NAMALWA (cell line): Measurements from ENCODE around the gene TAMALIN.
"Not testable (repeated sequence)": the region's sequence is repeated elsewhere in the genome, so short reads cannot be mapped to it uniquely, and the experiment has no call there.

ENCODE experiments used
- DNase-seq: peaks from one replicate; pipeline ENCODE4 v3.0.0-alpha.2; 2015; ENCODE audit warnings: low spot score

The TAMALIN gene

DNA sequence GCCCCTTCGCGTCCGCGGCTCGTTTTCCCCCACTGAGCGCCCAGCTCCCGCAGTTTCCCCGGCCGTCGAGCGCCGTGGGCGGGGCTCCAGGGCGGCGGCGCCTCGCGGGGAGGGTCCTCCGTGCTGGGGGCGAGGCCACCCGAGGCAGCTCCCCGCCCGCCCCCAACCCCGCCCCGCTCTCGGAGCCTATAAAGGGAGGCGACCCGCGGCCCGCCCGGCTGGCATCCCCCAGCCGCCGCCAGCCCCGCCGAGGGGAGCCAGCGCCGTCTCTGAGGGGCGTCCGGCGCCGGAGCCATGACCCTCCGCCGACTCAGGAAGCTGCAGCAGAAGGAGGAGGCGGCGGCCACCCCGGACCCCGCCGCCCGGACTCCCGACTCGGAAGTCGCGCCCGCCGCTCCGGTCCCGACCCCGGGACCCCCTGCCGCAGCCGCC, at the start of gene TAMALIN:
Gene TAMALIN, plus strand, starts transcription at position 221 of the 432 bp plus-strand sequence. Its CDS starts 74 bp downstream, at position 295.
- DNase-seq, result no peak

DNA sequence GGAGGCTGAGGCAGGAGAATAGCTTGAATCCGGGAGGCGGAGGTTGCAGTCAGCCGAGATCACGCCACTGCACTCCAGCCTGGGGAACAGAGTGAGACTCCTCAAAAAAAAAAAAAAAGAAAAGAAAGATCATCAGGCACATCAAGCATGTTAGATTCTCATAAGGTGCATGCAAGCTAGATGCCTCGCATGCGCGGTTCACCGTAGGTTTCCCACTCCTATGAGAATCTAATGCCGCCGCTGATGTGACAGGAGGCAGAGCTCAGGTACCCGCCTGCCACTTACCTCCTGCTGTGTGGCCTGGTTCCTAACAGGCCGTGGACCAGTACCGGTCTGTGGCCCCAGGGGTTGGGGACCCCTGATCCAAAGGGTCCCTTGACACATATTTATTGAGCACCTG, 48.2 kb upstream of the TAMALIN start:
- DNase-seq, result no peak

DNA sequence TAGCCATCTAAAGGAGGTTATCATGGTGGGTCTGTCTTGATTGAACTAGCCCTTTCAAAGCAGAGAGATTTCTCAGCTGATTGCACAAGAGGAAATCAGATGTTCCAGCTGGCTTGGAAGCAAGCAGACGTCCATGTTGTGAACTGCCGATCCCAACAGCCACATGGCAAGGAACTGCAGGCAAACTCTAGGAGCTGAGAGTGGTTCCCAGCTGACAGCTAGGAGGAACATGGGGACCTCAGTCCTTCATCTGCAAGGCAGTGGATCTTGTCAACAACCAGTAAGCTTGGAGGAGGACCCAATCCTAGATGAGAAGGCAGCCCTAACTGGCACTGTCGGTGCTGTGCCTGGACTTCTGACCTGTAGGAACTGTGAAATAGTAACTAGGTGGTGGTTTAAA, 47.5 kb upstream of the TAMALIN start:
- DNase-seq, result no peak

DNA sequence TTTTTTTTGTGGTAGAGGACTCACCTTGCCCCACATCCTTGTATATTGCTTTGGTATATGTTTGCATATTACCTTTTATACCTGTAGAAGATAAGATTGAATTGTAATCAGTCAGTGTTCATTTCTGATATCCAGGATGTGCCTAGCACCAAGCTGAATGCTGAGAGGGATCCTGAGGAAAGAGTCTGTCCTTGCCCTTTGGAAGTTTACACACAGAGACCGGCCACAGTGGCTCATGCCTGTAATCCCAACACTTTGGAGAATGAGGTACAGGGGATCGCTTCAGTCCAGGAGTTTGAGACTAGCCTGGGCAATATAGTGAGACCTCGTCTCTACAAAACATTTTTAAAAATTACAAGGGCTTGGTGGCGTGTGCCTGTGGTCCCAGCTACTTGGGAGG, 46.8 kb upstream of the TAMALIN start:
- no peak for DNase-seq

DNA sequence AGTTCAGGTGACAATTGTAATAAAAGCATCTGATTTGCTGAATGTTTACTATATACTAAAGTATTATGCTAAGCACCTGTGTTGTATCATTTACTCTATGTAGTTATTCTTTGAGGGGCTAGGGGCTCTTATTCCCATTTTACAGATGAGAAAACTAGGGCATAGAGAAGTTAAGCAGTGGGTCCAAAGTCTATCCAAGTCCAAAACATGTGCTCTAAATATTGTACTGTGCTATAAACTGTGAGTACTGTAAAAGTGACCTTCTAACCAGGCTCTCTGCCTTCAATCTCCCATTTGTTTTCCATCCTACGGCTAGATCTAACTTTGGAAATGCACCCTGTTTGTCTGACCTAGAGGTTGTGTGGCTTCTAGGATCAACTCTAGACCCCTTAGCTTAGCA, 46.3 kb upstream of the TAMALIN start:
- DNase-seq, result no peak

DNA sequence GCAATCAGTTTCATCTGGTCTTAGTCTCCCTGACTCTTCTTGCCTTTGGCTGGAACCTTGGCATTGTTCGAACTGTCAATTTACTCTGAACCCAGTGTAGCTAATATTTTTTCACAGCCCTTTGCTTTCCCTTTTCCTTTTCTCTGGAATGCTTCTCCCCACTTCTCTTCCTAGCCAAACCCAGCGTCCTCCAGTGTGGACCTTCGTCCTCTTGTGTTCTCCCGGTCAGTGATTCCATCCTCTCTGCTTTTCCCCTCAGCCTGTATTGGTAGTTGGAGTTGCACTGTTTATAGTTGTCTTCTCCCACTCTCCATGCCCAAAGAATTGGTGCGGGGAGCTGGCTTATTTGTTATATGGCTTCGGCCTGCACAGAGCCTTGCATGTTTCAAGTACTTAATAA, 45.9 kb upstream of the TAMALIN start:
- DNase-seq, result no peak

DNA sequence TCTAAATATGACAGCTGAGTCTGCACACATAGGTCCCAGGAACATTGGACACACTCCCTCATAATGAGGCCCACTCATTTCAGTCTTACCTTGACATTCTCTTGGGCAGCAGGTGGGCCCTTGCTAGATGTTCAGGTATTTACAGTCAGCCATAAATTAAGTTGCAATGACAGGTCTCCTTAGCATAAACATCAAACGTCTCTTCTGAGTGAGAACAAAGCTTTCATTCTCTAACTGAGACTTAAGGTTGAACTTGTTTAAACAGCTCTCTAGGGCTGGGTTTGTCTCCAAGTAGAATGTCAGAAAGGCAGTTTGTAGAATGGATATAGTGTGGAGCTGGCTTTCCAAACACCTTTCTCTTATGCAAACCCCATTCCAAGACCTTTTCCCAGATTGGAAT, 44.9 kb upstream of the TAMALIN start:
- DNase-seq, result no peak

DNA sequence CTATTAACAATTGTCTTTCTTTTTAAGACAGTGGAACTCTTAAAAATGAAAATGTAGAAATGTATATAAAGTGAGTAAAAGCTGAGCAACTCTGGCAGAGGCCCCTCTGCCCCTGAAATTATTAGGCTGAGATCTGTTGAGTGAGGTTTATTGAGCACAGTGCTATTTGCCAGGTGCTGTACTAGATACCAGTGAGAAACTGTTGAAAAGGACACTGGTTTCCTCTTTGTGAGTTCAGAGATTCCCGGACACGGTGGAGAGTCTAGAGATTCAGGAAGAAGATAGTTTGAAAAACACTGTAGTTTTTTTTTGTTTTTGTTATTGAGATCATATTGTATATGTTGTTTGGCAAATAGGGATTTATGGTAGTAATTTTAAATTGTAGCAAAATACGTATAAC, 44.0 kb upstream of the TAMALIN start:
- DNase-seq, result no peak

DNA sequence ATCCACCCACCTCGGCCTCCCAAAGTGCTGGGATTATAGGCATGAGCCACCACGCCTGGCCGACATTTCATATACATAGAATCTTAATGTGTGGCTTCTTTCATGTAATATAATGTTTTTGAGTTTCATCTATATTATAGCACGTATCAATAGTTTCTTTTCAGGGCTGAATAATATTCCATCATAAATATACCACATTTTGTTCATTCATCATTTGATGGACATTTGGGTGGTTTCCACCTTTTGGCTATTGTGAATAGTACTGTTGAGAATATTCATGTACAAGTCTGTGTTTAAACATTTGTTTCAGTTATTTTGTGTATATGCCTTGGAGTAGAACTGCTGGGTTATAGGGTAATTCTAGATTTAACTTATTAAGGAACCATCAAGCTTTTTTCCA, 43.3 kb upstream of the TAMALIN start:
- no peak for DNase-seq

DNA sequence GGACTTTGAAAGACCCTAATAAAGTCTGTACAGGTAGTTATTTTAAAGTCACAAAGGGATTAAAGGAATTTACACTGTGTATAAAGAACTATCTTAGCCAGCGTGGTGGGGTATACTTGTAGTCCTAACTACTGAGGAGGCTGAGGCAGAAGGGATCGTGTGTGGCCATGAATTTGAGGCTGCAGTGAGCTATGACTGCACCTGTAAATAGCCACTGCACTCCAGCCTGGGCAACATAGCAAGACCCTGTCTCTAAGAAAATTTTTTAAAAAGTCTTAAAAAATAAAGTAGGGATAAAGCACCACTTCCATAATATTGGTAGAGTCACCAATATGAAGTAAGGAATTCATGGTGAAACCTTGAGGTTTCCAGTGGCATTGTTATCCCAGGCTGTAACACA, 37.1 kb upstream of the TAMALIN start:
- no peak for DNase-seq

DNA sequence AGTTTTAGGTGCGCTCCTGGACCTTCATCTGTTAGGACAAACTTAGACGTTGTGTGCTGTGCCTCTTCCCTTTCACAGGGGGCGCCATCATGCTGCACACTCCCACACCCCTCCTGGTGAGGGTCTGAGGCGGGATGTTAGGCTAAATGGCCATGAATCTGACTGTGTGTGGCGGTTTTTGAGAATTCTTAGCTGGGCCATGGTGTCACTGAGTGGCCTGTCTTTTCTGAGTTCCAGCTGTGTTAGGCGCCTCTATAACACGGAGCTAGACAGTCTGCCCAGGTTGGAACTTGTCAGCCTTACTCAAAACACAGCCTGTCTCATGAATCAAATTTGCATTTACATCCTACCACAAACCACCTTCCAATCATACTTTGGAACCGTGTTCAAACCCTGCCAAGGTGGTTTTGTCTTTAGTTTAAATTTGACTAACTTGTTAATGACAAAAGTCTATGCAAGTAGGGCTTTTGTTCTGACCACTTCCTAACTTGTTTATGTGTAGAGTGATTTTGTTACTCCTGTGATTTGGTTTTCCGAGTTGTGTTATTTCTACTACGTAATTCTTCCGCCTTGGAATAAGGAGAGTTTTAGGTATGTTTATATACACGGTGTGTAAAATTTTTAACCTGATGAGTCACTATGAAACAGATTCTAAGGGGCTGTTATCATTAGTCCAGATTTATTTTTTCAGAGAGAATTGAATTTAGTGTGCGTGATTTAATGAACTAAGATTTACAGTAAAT, 35.7 kb upstream of the TAMALIN start:
- peak; percentile 67 for DNase-seq

DNA sequence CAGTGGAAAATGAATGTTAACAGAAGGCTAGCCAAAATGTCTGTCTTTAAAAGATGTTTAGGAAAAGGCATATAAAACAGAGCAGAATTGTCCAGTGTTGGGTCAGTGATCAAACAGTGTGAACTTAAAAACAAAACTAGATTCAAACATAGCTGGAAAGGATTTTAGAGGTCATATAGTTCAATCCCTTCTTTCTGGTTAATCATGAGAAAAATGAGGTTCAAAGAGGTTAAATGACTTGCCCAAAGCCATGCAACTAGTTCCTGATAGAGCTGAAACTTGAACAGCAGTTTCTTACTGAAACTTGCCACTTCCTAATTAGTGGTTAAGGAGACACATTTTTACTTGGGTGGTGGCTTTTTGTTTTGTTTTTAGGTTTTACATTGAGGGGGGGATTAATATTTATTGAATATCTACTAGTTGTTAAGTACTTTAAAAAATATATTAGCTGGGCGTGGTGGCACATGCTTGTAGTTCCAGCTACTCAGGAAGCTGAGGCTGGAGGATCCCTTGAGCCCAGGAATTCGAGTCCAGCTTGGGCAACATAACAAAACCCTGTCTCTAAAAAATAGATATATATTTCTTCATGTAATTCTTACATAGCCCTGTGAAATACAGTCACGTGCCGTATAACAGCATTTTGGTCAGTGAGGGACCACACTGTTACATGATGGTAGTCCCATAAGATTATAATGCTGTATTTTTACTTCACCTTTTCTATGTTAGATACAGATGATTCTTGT, 34.9 kb upstream of the TAMALIN start:
- DNase-seq, result peak; percentile 23

DNA sequence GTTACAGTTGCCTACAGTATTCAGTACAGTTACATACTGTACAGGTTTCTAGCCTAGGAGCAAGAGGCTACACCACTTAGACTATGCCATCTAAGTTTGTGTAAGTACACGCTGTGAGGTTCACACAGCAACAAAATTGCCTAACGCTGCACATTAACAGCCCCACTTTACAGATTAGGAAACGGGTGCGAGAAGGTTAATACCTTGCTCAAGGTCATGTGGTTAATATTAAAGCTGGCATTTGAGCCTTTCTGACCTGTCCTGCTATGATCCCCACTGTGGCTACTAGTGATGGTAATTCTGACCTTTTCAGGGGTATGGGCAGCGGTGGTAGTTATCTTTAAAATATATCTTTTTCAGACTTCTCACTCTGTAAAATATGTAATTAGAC, 34.3 kb upstream of the TAMALIN start:
- no peak for DNase-seq

DNA sequence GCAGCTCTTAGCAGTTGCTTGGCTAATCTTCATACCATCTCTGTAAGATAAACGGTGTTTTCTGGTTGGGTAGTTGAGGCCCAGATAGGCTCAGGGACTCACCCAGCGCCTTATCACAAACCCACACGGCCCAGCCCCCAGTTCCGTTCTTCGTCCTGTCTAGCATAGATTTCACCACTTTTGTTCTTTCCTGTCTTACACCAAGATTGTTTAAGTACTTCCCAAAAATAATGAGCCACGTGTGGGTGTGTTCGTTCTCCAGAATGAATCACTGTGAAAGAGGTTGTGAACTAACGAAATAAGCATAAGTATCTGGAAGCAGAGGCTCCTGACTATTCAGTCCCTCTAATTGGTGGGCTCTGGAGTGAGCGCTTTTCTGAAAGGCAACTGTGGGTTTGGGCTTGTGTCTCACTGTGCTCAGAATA, 33.9 kb upstream of the TAMALIN start:
- DNase-seq, result no peak

DNA sequence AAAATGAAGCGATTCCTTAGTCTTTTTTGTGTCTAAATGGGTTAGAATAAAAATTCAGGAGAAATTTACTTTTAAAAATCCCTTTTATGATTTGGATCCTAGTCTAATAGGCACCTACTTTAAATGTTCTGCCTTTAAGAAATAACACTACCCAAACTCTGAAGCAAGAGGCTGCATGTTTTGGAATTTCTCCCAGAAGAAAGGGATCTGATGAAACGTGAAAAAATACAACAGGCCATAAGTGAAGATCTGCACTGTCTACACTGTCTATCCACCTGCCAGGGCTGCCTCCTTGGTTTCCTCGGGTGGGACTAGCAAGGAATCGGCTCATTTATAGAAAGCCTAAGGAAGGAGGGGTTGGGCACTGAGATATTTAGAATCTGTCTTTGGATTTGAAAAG, 33.2 kb upstream of the TAMALIN start:
- DNase-seq, result no peak

DNA sequence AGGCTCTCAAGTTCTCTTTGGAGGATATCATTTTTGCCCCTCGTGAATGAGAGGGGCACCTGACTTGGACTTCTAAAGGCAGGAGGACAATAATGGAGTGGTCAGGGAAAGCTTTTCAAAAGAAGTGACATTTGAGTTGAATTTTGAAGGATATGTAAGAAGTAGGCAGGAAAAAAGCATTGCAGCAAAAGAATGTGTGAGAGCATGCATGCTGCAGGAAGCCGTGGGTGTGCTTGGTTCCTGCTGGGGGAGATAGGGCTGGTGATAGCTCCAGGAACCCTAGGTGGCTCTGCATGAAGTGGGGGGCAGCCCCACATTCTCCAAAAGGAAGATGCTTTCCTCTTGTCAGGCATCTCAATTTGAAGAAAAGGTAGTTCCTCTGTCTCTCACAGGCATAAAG, 32.1 kb upstream of the TAMALIN start:
- no peak for DNase-seq

DNA sequence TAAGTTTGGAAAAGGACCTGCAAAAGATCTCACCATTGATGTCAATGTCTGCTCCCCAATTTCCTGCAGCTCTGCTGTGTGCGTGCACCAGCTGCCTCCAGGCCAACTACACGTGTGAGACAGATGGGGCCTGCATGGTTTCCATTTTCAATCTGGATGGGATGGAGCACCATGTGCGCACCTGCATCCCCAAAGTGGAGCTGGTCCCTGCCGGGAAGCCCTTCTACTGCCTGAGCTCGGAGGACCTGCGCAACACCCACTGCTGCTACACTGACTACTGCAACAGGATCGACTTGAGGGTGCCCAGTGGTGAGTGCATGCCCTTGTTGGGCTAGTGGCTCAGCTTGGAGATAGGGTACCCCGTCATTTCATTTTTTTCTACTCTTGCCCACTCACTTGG, 31.6 kb upstream of the TAMALIN start:
- no peak for DNase-seq

DNA sequence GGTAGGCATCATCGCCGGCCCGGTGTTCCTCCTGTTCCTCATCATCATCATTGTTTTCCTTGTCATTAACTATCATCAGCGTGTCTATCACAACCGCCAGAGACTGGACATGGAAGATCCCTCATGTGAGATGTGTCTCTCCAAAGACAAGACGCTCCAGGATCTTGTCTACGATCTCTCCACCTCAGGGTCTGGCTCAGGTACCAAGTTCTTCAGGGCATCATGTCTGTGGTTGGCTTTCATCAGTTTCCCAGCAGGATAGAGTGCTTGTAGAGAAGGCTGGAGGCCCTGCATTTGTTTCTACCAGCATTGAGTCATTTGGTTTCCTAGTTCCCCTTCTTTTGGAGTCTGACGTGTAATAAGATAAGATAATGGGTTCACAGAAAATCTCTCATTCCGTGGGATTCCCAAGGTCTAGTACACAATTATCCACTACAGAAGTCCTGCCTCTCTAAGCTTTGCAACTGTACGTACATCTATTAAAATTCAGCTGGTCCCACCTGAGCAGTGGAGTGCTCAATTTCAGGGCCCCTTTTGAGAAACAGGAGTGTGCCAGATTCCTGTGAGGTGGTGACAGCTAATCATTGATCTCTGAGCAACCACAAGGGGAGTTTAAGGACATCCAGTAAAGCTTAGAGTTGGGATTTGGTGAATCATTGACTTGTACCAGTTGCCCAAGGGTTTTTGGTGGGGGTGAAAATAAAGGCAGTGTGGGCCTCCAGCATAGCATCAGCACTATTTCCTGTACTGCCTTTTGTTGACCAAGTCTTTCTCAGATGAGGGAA, 30.2 kb upstream of the TAMALIN start:
- DNase-seq, result no peak

DNA sequence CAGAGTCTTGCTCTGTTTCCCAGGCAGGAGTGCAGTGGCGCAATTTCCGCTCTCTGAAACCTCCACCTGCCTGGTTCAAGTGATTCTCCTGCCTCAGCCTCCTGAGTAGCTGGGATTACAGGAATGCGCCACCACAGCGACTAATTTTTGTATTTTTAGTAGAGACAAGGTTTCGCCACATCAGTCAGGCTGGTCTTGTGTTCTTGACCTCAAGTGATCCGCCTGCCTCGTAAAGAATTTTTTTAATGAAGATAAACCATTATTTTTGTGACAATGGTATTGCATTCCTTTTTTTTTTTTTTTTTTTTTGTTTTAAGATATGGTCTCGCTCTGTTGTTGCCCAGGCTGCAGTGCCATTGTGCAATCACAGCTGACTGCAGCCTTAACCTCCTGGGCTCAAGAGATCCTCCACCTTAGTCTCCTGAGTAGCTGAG, 29.4 kb upstream of the TAMALIN start:
- no peak for DNase-seq

DNA sequence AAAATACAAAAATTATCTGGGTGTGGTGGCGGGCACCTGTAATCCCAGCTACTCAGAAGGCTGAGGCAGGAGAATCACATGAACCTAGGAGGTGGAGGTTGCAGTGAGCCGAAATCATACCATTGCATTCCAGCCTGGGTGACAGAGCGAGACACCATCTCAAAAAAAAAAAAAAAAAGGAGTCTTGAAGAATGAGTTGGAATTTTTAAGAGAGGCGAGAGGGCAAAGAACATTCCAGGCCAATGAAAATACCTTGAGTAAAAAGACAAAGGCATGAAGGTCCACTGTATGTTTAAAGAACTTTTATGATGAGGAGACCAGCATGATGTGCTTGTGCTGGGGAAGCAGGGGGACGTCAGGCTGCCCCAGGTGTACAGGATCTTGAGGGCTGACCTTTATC, 27.4 kb upstream of the TAMALIN start:
- not testable (repeated sequence) for DNase-seq

DNA sequence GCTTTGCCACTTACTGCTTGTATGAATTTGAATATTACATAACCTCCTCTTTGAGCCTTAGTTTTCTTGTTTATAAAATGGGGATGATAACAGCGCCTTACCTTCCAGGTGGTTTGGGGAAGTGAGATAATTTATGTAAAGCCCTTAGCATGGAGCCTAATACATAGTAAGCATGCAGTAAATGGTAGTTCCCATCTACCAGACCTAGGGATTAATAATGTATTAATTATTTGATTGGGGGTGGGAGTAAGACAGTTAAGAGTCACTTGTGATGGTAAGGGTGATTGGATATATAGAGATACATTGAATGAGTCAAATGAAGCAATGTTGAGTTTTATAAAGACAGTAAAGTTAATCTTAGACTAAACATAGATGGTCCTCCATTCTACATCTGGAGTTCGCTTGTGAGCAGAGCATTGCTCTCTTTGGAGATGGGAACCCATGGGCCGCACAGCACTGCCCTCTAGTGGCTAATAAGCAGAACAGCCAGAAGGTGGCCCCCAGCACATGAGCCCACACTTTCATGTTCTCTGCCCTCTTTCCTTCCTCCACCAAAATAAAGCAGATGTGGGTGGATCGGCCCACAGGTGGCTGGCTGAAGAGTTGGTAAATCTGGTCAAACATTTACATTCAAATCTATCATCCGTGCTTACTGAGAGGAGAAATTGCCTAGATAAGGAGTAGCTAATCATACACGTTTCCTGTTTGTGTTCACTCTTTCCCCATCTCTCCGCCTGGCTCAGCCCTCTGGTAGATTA, 26.5 kb upstream of the TAMALIN start:
- DNase-seq, result peak; percentile 85

DNA sequence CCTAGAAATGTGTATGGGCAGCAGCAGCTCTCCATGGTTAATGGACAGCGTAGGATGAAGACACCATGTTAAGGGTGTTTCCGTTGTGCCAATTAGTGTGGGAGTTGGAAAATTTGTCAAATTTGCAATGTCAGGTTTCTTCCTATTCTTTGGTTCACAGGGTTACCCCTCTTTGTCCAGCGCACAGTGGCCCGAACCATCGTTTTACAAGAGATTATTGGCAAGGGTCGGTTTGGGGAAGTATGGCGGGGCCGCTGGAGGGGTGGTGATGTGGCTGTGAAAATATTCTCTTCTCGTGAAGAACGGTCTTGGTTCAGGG, 26.0 kb upstream of the TAMALIN start:
- no peak for DNase-seq
